Measurements from ENCODE around the gene RILPL2.
"Not testable (repeated sequence)": the region's sequence is repeated elsewhere in the genome, so short reads cannot be mapped to it uniquely, and the experiment has no call there.

RILPL2 gene, protein sequence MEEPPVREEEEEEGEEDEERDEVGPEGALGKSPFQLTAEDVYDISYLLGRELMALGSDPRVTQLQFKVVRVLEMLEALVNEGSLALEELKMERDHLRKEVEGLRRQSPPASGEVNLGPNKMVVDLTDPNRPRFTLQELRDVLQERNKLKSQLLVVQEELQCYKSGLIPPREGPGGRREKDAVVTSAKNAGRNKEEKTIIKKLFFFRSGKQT

GRCh38 chr12:123436017-123436964 lies at the start of gene RILPL2:
RILPL2 (minus strand) TSS chr12:123436684; CDS start chr12:123436420, 264 bp downstream.
- DNase-seq (ENCODE audit: low read depth), result peak; percentile 75

GRCh38 chr12:123485756-123486155 lies 49.3 kb upstream of the RILPL2 start:
- DNase-seq (ENCODE audit: low read depth), result no peak

DNA sequence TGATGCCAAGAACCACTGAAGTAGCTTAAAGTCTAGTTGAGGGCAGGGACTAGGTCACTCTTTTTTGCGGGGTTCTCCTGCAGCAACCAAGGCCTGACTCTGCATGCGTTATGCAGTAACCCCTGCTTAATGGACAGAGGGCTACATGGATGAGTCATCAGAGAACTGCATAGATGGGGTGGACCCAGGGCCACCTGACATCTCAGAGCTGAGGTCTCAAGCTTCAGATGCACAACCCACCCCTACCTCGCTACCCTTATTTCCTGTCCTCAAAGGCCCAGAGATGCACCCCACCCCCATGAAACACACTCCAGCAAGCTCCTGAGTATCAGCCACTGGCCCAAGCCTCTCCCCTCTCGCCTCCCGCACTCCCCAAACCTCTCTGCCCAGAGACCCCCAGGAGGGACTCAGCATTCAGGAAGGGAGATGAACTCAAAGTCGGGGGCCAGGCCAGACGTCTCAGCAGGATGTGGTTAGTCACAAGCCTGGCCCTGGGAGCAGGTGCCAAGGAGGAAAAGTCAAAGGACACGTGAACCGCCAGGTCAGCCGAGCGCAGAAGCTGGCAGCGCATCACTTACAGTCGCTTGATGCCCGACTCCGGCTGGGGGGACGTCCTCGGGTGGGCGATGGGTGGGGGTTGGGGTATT lies 47.2 kb upstream of the RILPL2 start:
- DNase-seq (ENCODE audit: low read depth), result no peak

DNA sequence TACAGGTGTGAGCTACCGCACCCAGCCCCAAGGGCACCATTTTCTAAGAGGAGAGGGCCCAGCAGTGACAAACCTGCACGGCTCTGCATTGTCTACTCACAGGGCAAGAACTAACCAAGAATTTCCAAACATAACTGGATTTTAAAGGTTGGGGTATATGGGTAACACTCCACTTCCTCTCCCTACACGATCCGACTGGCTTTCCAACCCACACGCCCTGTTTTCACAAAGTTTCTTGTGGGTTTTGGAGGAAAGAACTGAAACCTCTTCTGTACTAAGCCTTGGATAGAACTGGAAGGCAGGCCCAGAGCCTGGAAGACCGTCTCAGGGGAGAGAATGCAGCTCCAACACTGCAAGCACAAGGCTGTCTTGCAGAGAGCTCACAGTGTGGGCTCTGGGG lies 46.4 kb upstream of the RILPL2 start:
- no peak for DNase-seq (ENCODE audit: low read depth)

DNA sequence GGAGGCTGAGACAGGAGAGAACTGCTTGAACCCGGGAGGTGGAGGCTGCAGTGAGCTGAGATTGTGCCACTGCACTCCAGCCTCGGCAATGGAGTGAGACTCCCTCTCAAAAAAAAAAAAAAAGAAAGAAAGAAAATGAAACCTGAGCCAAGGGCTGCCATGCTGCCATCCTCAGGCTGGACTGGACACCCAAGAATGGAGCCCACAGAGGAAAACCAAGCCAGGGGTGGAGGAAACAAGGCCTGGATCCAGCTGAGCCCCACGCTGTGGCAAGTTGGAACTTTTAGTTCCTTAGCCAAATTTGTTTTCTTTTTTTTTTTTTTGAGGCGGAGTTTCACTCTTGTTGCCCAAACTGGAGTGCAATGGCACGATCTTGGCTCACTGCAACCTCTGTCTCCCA lies 44.8 kb upstream of the RILPL2 start:
- not testable (repeated sequence) for DNase-seq (ENCODE audit: low read depth)

- no peak for DNase-seq (ENCODE audit: low read depth)
Measured at GRCh38 chr12:123479442-123480180, 43.1 kb upstream of the RILPL2 start.

GRCh38 chr12:123478762-123479161 lies 42.3 kb upstream of the RILPL2 start:
- peak; percentile 70 for DNase-seq (ENCODE audit: low read depth)

DNA sequence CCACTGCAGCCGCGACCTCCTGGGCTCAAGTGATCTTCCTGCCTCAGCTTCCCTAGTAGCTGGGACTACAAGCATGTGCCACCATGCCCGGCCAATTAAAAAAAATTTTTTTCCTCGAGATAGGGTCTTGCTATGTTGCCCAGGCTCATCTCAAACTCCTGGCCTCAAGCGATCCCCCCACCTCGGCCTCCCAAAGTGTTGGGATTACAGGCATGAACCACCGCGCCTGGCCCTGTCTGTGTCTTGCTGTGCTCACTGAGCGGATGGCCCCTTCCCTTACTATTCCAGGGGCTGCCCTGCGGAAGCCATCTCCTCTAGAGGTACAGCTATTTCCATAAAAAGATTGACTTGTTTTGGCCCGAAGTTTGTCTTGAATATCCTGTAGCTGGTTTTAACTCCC lies 41.6 kb upstream of the RILPL2 start:
- DNase-seq (ENCODE audit: low read depth), result no peak

- DNase-seq (ENCODE audit: low read depth), result no peak
Measured at GRCh38 chr12:123475246-123475703, 38.8 kb upstream of the RILPL2 start.

- no peak for DNase-seq (ENCODE audit: low read depth)
Measured at GRCh38 chr12:123474485-123475245, 38.2 kb upstream of the RILPL2 start.

DNA sequence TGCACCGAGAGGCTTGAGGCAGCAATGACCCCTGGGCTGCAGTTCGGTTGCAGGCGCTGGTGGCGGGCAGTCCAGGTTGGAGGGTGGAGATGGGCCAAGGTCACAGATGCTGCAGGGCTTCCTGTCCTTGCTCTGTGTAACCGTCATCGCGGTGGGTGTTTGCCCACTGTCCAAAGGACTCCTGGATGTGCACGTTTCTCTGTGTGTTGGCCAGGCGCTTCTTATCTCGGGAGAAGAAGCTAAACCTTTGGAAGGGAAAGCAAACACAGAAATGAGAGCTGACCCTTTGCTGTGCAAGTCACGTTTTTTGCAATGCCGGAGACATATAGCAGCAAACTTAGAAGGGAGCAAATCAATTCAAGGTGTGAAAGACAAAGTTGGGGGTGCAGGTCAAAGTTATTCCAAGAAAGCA lies 36.0 kb upstream of the RILPL2 start:
- DNase-seq (ENCODE audit: low read depth), result no peak

DNA sequence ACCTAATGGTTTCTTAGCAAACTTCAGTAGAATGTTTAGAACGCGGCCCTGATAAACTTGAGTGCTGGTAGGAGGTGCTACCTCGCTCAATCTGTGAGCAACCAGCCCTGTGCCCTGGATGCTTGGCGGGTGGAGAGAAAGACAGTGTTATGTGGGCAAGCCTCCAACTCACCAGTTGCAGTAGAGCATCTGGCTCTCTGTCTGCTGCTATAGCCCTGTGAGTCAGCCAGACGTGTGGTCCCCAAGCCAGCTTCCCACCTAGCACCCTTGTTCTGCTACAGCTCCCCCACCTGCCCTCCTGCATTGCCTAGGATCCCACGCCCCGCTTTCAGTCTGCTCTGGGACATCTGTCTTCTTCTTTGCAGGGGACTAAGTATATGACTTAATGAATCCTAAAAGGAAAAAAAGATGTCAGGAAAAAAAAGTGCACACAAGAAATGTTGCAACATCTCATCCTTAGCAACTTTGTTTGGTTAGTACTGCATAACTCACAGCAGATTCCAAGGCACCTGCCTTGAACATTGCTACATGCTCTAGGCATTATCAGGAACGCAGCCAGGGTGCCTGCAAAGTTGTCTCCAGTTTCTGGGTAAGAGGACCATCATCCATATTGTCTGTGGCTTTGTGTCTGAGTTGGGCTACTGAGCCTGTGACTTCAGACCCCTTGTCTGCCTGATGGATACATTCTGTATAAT lies 35.0 kb upstream of the RILPL2 start:
- DNase-seq (ENCODE audit: low read depth), result no peak

GRCh38 chr12:123469978-123470377 lies 33.5 kb upstream of the RILPL2 start:
- no peak for DNase-seq (ENCODE audit: low read depth)

GRCh38 chr12:123468786-123469185 lies 32.3 kb upstream of the RILPL2 start:
- no peak for DNase-seq (ENCODE audit: low read depth)

DNA sequence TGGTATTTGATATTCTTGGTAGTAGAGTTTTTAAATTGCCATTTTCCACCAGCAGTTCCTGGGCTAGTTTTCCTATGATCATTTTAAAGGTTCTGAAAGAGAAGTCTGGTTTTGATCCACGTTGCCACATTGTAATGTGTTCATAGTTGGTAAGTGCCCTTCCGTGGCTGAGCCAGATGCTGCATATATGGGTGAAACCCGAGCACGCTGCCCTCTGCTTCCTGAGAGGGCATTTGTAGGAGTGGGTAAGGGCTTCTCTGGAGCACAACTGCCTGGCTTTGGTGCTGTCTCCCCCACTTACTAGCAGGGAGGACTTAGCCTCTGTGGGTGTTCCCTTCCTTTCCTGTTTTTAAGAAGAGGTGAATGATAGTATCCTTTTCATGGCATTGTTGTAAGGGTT lies 28.6 kb upstream of the RILPL2 start:
- no peak for DNase-seq (ENCODE audit: low read depth)

DNA sequence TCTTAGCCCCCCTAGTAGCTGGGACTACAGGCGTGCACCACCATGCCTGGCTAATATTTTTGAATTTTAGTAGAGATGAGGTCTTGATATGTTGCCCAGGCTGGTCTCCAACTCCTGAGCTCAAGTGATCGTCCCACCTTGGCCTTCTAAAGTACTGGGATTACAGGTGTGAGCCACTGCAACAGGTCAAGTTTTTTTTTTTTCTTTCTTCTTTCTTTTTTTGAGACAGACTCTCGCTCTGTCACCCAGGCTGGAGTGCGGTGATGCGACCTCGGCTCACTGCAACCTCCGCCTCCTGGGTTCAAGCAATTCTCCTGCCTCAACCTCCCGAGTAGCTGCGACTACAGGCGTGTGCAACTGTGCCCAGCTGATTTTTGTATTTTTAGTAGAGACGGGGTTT lies 26.7 kb upstream of the RILPL2 start:
- not testable (repeated sequence) for DNase-seq (ENCODE audit: low read depth)

DNA sequence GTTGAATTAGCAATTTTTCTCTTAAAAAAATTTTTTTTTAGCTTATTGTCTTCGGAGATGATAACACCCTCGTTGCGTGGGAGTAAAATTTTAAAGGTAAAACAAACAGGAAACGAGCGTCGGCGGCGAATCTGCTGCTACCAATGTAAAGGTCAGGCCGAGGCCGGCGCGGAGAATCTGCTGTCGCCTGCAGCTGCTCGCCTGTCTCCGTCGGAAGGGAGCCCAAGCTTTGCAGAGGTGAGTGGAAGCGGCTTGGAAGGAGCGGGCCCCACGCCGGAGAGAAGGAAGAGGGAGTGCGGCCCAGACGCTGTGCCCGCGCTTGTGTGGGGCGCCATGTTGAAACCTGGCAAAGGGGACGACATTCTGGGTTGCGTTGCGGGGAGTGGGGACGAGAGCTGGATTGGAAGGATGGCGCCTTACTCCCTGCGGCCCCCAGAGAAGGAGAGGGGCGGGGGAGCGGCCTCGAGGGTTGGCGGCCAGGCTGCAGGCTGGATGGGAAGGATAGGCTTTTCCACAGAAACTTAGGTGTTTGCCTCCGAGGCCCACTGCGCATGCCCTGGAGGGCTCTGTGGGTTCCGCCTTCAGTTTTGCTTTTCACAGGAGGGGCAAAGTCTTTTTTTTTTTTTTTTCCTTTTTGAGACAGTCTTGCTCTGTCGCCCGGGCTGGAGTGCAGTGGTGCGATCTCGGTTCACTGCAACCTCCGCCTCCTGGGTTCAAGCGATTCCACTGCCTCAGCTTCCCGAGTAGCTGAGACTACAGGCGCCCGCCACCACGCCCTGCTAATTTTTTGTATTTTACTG lies 21.7 kb upstream of the RILPL2 start, which contains the start of gene SNRNP35:
Gene SNRNP35 (plus strand): TSS at position 160 of the 800 bp plus-strand sequence. CDS start 7,402 bp downstream, outside the sequence.
- DNase-seq (ENCODE audit: low read depth), result peak; percentile 76

GRCh38 chr12:123453165-123453564 lies 16.7 kb upstream of the RILPL2 start:
- no peak for DNase-seq (ENCODE audit: low read depth)

GRCh38 chr12:123452276-123452550 lies 15.7 kb upstream of the RILPL2 start:
- not testable (repeated sequence) for DNase-seq (ENCODE audit: low read depth)

GRCh38 chr12:123450636-123451035 lies 14.2 kb upstream of the RILPL2 start:
- DNase-seq (ENCODE audit: low read depth), result no peak

All from stromal cell of bone marrow (primary cell).